Keratinocyte (primary cell): ENCODE data around the gene TPCN2. TPM values are rescaled to one million over a fixed set of nuclear protein-coding genes. Genes with fewer than 3 reads are reported as not detected.

Experiments
- DNase-seq: peaks from one replicate; pipeline ENCODE4 v3.0.0-alpha.2; 2011; ENCODE audit warnings: low read depth, missing footprints, low spot score
- FAIRE-seq: peaks from 2 replicates; lab custom pipeline; 2011; peaks lifted over from hg19 to GRCh38; lab: Jason Lieb, UNC
- H2AFZ ChIP-seq: 2 replicates; pipeline ENCODE4 v1.6.0; 2012; ENCODE audit warnings: low read length, control low read depth, inconsistent platforms; ENCODE audit not compliant: control insufficient read depth
- H3K27ac ChIP-seq: 2 replicates; pipeline ENCODE4 v1.5.1; 2011; ENCODE audit warnings: low read length; ENCODE audit not compliant: control insufficient read depth, insufficient read depth
- H3K27me3 ChIP-seq: 3 replicates; pipeline ENCODE4 v1.6.0; 2011; ENCODE audit warnings: low read length; ENCODE audit not compliant: control insufficient read depth, insufficient read depth; ENCODE audit errors: extremely low read depth
- H3K36me3 ChIP-seq, 2 experiments: 2 replicates in 1 of 2; 3 replicates in 1 of 2; pipeline ENCODE4 v1.5.1; 2011; ENCODE audit warnings: low read length in 2 of 2, mild to moderate bottlenecking in 1 of 2; ENCODE audit not compliant: control insufficient read depth in 2 of 2, insufficient read depth in 2 of 2; ENCODE audit errors: extremely low read depth in 1 of 2
- H3K4me1 ChIP-seq: 3 replicates; pipeline ENCODE4 v1.5.1; 2011; ENCODE audit warnings: low read length; ENCODE audit not compliant: control insufficient read depth, insufficient read depth; ENCODE audit errors: extremely low read depth
- H3K4me2 ChIP-seq: 3 replicates; pipeline ENCODE4 v1.6.0; 2011; ENCODE audit warnings: low read depth, low read length; ENCODE audit not compliant: control insufficient read depth, insufficient read depth; ENCODE audit errors: extremely low read depth
- H3K4me3 ChIP-seq, 3 experiments: fragments of 200-600 bp in 1 of 3; sonication (generic) in 1 of 3; 2 replicates in 2 of 3; 3 replicates in 1 of 3; pipeline ENCODE4 v1.5.1; 2011 to 2016; ENCODE audit warnings: low read length in 3 of 3, mild to moderate bottlenecking in 3 of 3, control low read depth in 2 of 3, inconsistent platforms in 1 of 3, low read depth in 1 of 3, mixed read lengths in 1 of 3, mixed run types in 1 of 3, moderate library complexity in 1 of 3; ENCODE audit not compliant: control insufficient read depth in 2 of 3, insufficient read depth in 2 of 3; ENCODE audit errors: extremely low read depth in 1 of 3
- H3K79me2 ChIP-seq: 2 replicates; pipeline ENCODE4 v1.6.0; 2012; ENCODE audit warnings: low read length; ENCODE audit not compliant: control insufficient read depth, insufficient read depth
- H3K9ac ChIP-seq: 3 replicates; pipeline ENCODE4 v1.6.0; 2011; ENCODE audit warnings: low read length; ENCODE audit not compliant: control insufficient read depth, insufficient read depth; ENCODE audit errors: extremely low read depth
- H3K9me1 ChIP-seq: 3 replicates; pipeline ENCODE4 v1.6.0; 2011; ENCODE audit warnings: low read length; ENCODE audit not compliant: control insufficient read depth, insufficient read depth; ENCODE audit errors: extremely low read depth
- H3K9me3 ChIP-seq: 2 replicates; pipeline ENCODE4 v1.5.1; 2012; ENCODE audit warnings: low read depth, low read length; ENCODE audit not compliant: control insufficient read depth
- H4K20me1 ChIP-seq: 3 replicates; pipeline ENCODE4 v1.6.0; 2011; ENCODE audit warnings: low read length; ENCODE audit not compliant: control insufficient read depth, insufficient read depth; ENCODE audit errors: extremely low read depth
- CTCF ChIP-seq, 3 experiments: IDR thresholded peaks in 1 of 3; conservative IDR thresholded peaks in 1 of 3; optimal IDR thresholded peaks in 1 of 3; 2 replicates in 2 of 3; 3 replicates in 1 of 3; pipeline versions ENCODE3 to v1.5.1; 2011; ENCODE audit warnings: low read length in 3 of 3, mild to moderate bottlenecking in 3 of 3, moderate library complexity in 2 of 3, control low read depth in 1 of 3, inconsistent platforms in 1 of 3; ENCODE audit not compliant: insufficient read depth in 2 of 3; ENCODE audit errors: extremely low read depth in 1 of 3
- EZH2 ChIP-seq: IDR thresholded peaks from one replicate; pipeline ENCODE4 v1.6.1; 2012; ENCODE audit warnings: inconsistent platforms, mild to moderate bottlenecking, low read length, moderate library complexity
- dilution Hi-C: fragments of 300-500 bp; cut with MboI; formaldehyde crosslinking; loops from one replicate; pipeline ENCODE4 v1.7.0; 2020; ENCODE audit warnings: low sequenced_read_pairs; ENCODE audit not compliant: extremely low pct_ligation_motif_present
- polyA plus RNA-seq, 5 experiments: library from polyadenylated mRNA; depleted of rRNA in 3 of 5; stranded (reverse) in 3 of 5; stranded (forward) in 1 of 5; unstranded in 1 of 5; fragments of >200 nt; gene quantifications; 1 replicate in 1 of 5; 2 replicates in 3 of 5; 3 replicates in 1 of 5; pipeline versions ENCODE4 v1.2.1 to v1.2.3, GENCODE V29; 2011 to 2012; ENCODE audit warnings: missing spikeins in 2 of 5, low read depth in 1 of 5, low replicate concordance in 1 of 5

TPCN2 gene
- polyA plus RNA-seq, 1 donor (not counting 4 experiments of a cell fraction or from before 2014, with no cell fraction given) = 7.7 TPM

- H3K9me3 ChIP-seq = no peaks in the 10 kb centered on the region
- H3K36me3 ChIP-seq = peaks cover 0 to 37% of the 10 kb centered on the region in 2 experiments
- no peak for TF ChIP-seq EZH2
- no peak for TF ChIP-seq CTCF (optimal IDR thresholded peaks at IDR 0.05 in 1 of 3, IDR thresholded peaks at IDR 0.05 in 1 of 3, conservative IDR thresholded peaks at IDR 0.05 in 1 of 3; ENCODE audit: extremely low read depth in 1 of 3, insufficient read depth in 2 of 3, low read length in 3 of 3)
- H3K4me1 ChIP-seq = no peaks in the 10 kb centered on the region
- H3K4me2 ChIP-seq = no peak overlapping the region
- H3K9me1 ChIP-seq = no peaks in the 10 kb centered on the region
- FAIRE-seq = no peak
- H3K9ac ChIP-seq = no peak overlapping the region
- no peak overlapping the region for H3K4me3 ChIP-seq
- no peaks in the 10 kb centered on the region for H3K27me3 ChIP-seq
- dilution Hi-C loops = no loop called here
- DNase-seq = no peak
- no peak overlapping the region for H2AFZ ChIP-seq
- H3K27ac ChIP-seq = no peak overlapping the region
- H4K20me1 ChIP-seq = no peaks in the 10 kb centered on the region
- peaks cover 9% of the 10 kb centered on the region for H3K79me2 ChIP-seq
These were observed 14.3 kb downstream of the TPCN2 start for GRCh38 chr11:69062873-69063651.

- no peak for FAIRE-seq
- Histone ChIP-seq H3K4me3 (no peak overlapping the region), H3K9me3 (no peaks in the 10 kb centered on the region), H3K79me2 (peaks cover 9% of the 10 kb centered on the region), H2AFZ (no peak overlapping the region), H3K27me3 (no peaks in the 10 kb centered on the region), H3K9me1 (no peaks in the 10 kb centered on the region), H4K20me1 (no peaks in the 10 kb centered on the region), H3K27ac (no peak overlapping the region), H3K36me3 (peaks cover 0 to 35% of the 10 kb centered on the region in 2 experiments), H3K4me1 (no peaks in the 10 kb centered on the region), H3K4me2 (no peak overlapping the region), H3K9ac (no peak overlapping the region)
- DNase-seq = no peak
- dilution Hi-C loops = no loop called here
- no peak for TF ChIP-seq EZH2
- TF ChIP-seq CTCF (optimal IDR thresholded peaks at IDR 0.05 in 1 of 3, IDR thresholded peaks at IDR 0.05 in 1 of 3, conservative IDR thresholded peaks at IDR 0.05 in 1 of 3; ENCODE audit: extremely low read depth in 1 of 3, insufficient read depth in 2 of 3, low read length in 3 of 3) = no peak
These were observed 15.0 kb downstream of the TPCN2 start for GRCh38 chr11:69063652-69064260.
